ENCODE data around the gene NR1D1.

The NR1D1 gene

GRCh38 chr17:40122136-40122998, 22.0 kb upstream of the NR1D1 start:
- no peak; the same call in 1 of the 2 replicates for TF ChIP-seq CTCF (IDR thresholded peaks at IDR 0.05; ENCODE audit: low read depth, low read length)
- Histone ChIP-seq H3K27me3 (no peaks in the 10 kb centered on the region), H3K9me3 (no peaks in the 10 kb centered on the region), H3K4me3 (ENCODE audit: low read depth, low read length) (peak overlapping the region; percentile 91), H3K36me3 (peaks cover 20% of the 10 kb centered on the region), H3K4me1 (no peaks in the 10 kb centered on the region)
- peak; percentile 72 for DNase-seq

GRCh38 chr17:40121181-40122135, 21.1 kb upstream of the NR1D1 start, which contains the start of gene MSL1:
Gene MSL1 (plus strand): TSS chr17:40121971. CDS start chr17:40122613, 642 bp downstream.
- TF ChIP-seq CTCF (IDR thresholded peaks at IDR 0.05; ENCODE audit: low read depth, low read length), result no peak
- H3K9me3 ChIP-seq, result no peaks in the 10 kb centered on the region
- peaks cover 13% of the 10 kb centered on the region for H3K36me3 ChIP-seq
- peak within 1 kb of the TSS; percentile 91 for H3K4me3 ChIP-seq (ENCODE audit: low read depth, low read length)
- no peaks in the 10 kb centered on the region for H3K4me1 ChIP-seq
- no peaks in the 10 kb centered on the region for H3K27me3 ChIP-seq
- DNase-seq, result peak; percentile 89

GRCh38 chr17:40115101-40115436, 14.7 kb upstream of the NR1D1 start:
- no peak for TF ChIP-seq CTCF (IDR thresholded peaks at IDR 0.05; ENCODE audit: low read depth, low read length)
- DNase-seq, result no peak
- Histone ChIP-seq H3K36me3 (no peaks in the 10 kb centered on the region), H3K27me3 (no peaks in the 10 kb centered on the region), H3K4me1 (peaks cover 32% of the 10 kb centered on the region), H3K9me3 (no peaks in the 10 kb centered on the region), H3K4me3 (ENCODE audit: low read depth, low read length) (no peak overlapping the region)

- H3K27me3 ChIP-seq, result no peaks in the 10 kb centered on the region
- no peaks in the 10 kb centered on the region for H3K36me3 ChIP-seq
- no peak for DNase-seq
- TF ChIP-seq CTCF (IDR thresholded peaks at IDR 0.05; ENCODE audit: low read depth, low read length), result no peak
- H3K4me3 ChIP-seq (ENCODE audit: low read depth, low read length), result peak overlapping the region; percentile 58
- no peaks in the 10 kb centered on the region for H3K9me3 ChIP-seq
- peaks cover 37% of the 10 kb centered on the region for H3K4me1 ChIP-seq
Observed at GRCh38 chr17:40113907-40114245, 13.5 kb upstream of the NR1D1 start.

GRCh38 chr17:40113110-40113906, 12.9 kb upstream of the NR1D1 start:
- Histone ChIP-seq H3K36me3 (no peaks in the 10 kb centered on the region), H3K9me3 (no peaks in the 10 kb centered on the region), H3K4me1 (peaks cover 37% of the 10 kb centered on the region), H3K4me3 (ENCODE audit: low read depth, low read length) (peak overlapping the region; percentile 58), H3K27me3 (no peaks in the 10 kb centered on the region)
- TF ChIP-seq CTCF (IDR thresholded peaks at IDR 0.05; ENCODE audit: low read depth, low read length), result peak; percentile 93; the same call in 1 of the 2 replicates
- peak; percentile 92 for DNase-seq
